Keratinocyte (primary cell): ENCODE measurements around the gene ZNF516. TPM values are rescaled to one million over a fixed set of nuclear protein-coding genes. Genes with fewer than 3 reads are reported as not detected.

Experiments used
- DNase-seq: peaks from one replicate; pipeline ENCODE4 v3.0.0-alpha.2; 2011; ENCODE audit warnings: low read depth, missing footprints, low spot score
- FAIRE-seq: peaks from 2 replicates; lab custom pipeline; 2011; peaks lifted over from hg19 to GRCh38; lab: Jason Lieb, UNC
- H2AFZ ChIP-seq: 2 replicates; pipeline ENCODE4 v1.6.0; 2012; ENCODE audit warnings: low read length, control low read depth, inconsistent platforms; ENCODE audit not compliant: control insufficient read depth
- H3K27ac ChIP-seq: 2 replicates; pipeline ENCODE4 v1.5.1; 2011; ENCODE audit warnings: low read length; ENCODE audit not compliant: control insufficient read depth, insufficient read depth
- H3K27me3 ChIP-seq: 3 replicates; pipeline ENCODE4 v1.6.0; 2011; ENCODE audit warnings: low read length; ENCODE audit not compliant: control insufficient read depth, insufficient read depth; ENCODE audit errors: extremely low read depth
- H3K36me3 ChIP-seq, 2 experiments: 2 replicates in 1 of 2; 3 replicates in 1 of 2; pipeline ENCODE4 v1.5.1; 2011; ENCODE audit warnings: low read length in 2 of 2, mild to moderate bottlenecking in 1 of 2; ENCODE audit not compliant: control insufficient read depth in 2 of 2, insufficient read depth in 2 of 2; ENCODE audit errors: extremely low read depth in 1 of 2
- H3K4me1 ChIP-seq: 3 replicates; pipeline ENCODE4 v1.5.1; 2011; ENCODE audit warnings: low read length; ENCODE audit not compliant: control insufficient read depth, insufficient read depth; ENCODE audit errors: extremely low read depth
- H3K4me2 ChIP-seq: 3 replicates; pipeline ENCODE4 v1.6.0; 2011; ENCODE audit warnings: low read depth, low read length; ENCODE audit not compliant: control insufficient read depth, insufficient read depth; ENCODE audit errors: extremely low read depth
- H3K4me3 ChIP-seq, 3 experiments: fragments of 200-600 bp in 1 of 3; sonication (generic) in 1 of 3; 2 replicates in 2 of 3; 3 replicates in 1 of 3; pipeline ENCODE4 v1.5.1; 2011 to 2016; ENCODE audit warnings: low read length in 3 of 3, mild to moderate bottlenecking in 3 of 3, control low read depth in 2 of 3, inconsistent platforms in 1 of 3, low read depth in 1 of 3, mixed read lengths in 1 of 3, mixed run types in 1 of 3, moderate library complexity in 1 of 3; ENCODE audit not compliant: control insufficient read depth in 2 of 3, insufficient read depth in 2 of 3; ENCODE audit errors: extremely low read depth in 1 of 3
- H3K79me2 ChIP-seq: 2 replicates; pipeline ENCODE4 v1.6.0; 2012; ENCODE audit warnings: low read length; ENCODE audit not compliant: control insufficient read depth, insufficient read depth
- H3K9ac ChIP-seq: 3 replicates; pipeline ENCODE4 v1.6.0; 2011; ENCODE audit warnings: low read length; ENCODE audit not compliant: control insufficient read depth, insufficient read depth; ENCODE audit errors: extremely low read depth
- H3K9me1 ChIP-seq: 3 replicates; pipeline ENCODE4 v1.6.0; 2011; ENCODE audit warnings: low read length; ENCODE audit not compliant: control insufficient read depth, insufficient read depth; ENCODE audit errors: extremely low read depth
- H3K9me3 ChIP-seq: 2 replicates; pipeline ENCODE4 v1.5.1; 2012; ENCODE audit warnings: low read depth, low read length; ENCODE audit not compliant: control insufficient read depth
- H4K20me1 ChIP-seq: 3 replicates; pipeline ENCODE4 v1.6.0; 2011; ENCODE audit warnings: low read length; ENCODE audit not compliant: control insufficient read depth, insufficient read depth; ENCODE audit errors: extremely low read depth
- CTCF ChIP-seq, 3 experiments: IDR thresholded peaks in 1 of 3; conservative IDR thresholded peaks in 1 of 3; optimal IDR thresholded peaks in 1 of 3; 2 replicates in 2 of 3; 3 replicates in 1 of 3; pipeline versions ENCODE3 to v1.5.1; 2011; ENCODE audit warnings: low read length in 3 of 3, mild to moderate bottlenecking in 3 of 3, moderate library complexity in 2 of 3, control low read depth in 1 of 3, inconsistent platforms in 1 of 3; ENCODE audit not compliant: insufficient read depth in 2 of 3; ENCODE audit errors: extremely low read depth in 1 of 3
- EZH2 ChIP-seq: IDR thresholded peaks from one replicate; pipeline ENCODE4 v1.6.1; 2012; ENCODE audit warnings: inconsistent platforms, mild to moderate bottlenecking, low read length, moderate library complexity
- dilution Hi-C: fragments of 300-500 bp; cut with MboI; formaldehyde crosslinking; loops from one replicate; pipeline ENCODE4 v1.7.0; 2020; ENCODE audit warnings: low sequenced_read_pairs; ENCODE audit not compliant: extremely low pct_ligation_motif_present
- polyA plus RNA-seq, 5 experiments: library from polyadenylated mRNA; depleted of rRNA in 3 of 5; stranded (reverse) in 3 of 5; stranded (forward) in 1 of 5; unstranded in 1 of 5; fragments of >200 nt; gene quantifications; 1 replicate in 1 of 5; 2 replicates in 3 of 5; 3 replicates in 1 of 5; pipeline versions ENCODE4 v1.2.1 to v1.2.3, GENCODE V29; 2011 to 2012; ENCODE audit warnings: missing spikeins in 2 of 5, low read depth in 1 of 5, low replicate concordance in 1 of 5

The ZNF516 gene
- polyA plus RNA-seq, 1 donor (not counting 4 experiments of a cell fraction or from before 2014, with no cell fraction given): 9.3 TPM

DNA sequence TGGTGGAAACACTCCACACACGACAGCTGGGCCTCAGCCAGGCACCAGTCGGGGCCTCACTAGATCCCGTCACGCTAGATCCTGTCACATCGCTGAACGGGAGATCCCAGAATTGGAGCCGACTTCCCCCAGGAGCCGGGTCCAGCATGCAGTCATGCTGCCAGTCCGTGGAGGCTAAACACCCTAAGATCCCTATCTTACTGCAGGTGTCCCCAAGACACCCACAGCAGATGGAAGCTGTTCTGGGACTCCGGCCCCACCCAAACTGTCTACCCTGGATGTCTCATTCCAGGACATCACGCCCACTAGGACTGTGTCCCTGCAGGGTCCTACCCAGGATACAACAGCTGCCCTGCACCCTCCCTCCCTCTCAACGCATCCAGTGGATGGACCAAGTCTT lies 23.4 kb downstream of the ZNF516 start:
- no peaks in the 10 kb centered on the region for H3K9me3 ChIP-seq
- peaks cover 0 to 1% of the 10 kb centered on the region in 2 experiments for H3K36me3 ChIP-seq
- H3K79me2 ChIP-seq: peaks cover 68% of the 10 kb centered on the region
- no peak overlapping the region for H3K9ac ChIP-seq
- no peaks in the 10 kb centered on the region for H3K9me1 ChIP-seq
- H3K27ac ChIP-seq: no peak overlapping the region
- no peaks in the 10 kb centered on the region for H3K4me1 ChIP-seq
- DNase-seq: no peak
- H4K20me1 ChIP-seq: peaks cover 3% of the 10 kb centered on the region
- H2AFZ ChIP-seq: no peak overlapping the region
- no peak overlapping the region for H3K4me2 ChIP-seq
- TF ChIP-seq EZH2 (no peak), CTCF (optimal IDR thresholded peaks at IDR 0.05 in 1 of 3, IDR thresholded peaks at IDR 0.05 in 1 of 3, conservative IDR thresholded peaks at IDR 0.05 in 1 of 3; ENCODE audit: extremely low read depth in 1 of 3, insufficient read depth in 2 of 3, low read length in 3 of 3) (no peak)
- dilution Hi-C loops: no loop called here
- FAIRE-seq: no peak
- H3K4me3 ChIP-seq: no peak overlapping the region
- no peaks in the 10 kb centered on the region for H3K27me3 ChIP-seq

DNA sequence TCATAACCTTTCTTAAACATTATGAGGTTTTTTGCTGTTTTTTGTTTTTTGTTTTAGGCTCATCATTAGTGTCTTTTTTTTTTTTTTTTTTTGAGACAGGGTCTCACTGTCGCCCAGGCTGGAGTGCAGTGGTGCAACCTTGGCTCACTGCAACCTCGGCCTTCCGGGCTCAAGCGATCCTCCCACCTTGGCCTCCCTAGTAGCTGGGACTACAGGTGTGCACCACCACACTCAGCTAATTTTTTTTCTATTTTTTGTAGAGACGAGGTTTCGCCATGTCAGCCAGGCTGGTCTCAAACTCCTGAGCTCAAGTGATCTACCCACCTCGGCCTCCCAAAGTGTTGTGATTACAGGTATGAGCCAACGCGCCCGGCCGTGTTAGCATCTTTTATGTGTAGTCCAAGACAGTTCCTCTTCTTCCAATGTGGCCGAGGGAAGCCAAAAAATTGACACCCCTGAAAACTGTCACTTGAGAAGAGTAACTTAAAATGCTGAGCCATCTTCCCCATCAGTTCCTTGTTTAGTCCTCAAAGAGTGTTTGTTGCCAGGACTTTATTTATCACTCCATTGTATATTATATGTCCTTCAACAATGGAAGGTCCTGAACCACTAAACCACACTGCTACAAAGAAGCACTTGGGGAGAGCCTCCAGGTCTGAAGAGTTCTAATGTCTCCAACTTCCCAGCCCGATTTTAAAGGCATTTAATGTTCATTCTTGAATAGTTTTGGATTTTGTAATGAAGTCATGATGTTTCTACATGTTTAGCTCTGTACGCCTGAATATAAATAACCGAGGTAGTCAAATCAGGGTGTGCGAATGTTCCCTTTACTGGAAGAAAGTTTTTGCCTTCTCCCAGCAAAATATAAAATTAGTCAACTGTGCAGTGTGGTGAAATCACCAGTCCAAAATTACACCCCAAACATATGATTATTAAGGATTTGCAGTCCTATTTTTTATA lies 26.4 kb downstream of the ZNF516 start:
- H2AFZ ChIP-seq: no peak overlapping the region
- dilution Hi-C loops: no loop called here
- H3K9ac ChIP-seq: no peak overlapping the region
- no peak for DNase-seq
- no peak overlapping the region for H3K4me2 ChIP-seq
- no peak overlapping the region for H3K27ac ChIP-seq
- peaks cover 0 to 3% of the 10 kb centered on the region in 2 experiments for H3K36me3 ChIP-seq
- H3K9me1 ChIP-seq: no peaks in the 10 kb centered on the region
- peaks cover 73% of the 10 kb centered on the region for H3K79me2 ChIP-seq
- no peak for FAIRE-seq
- no peaks in the 10 kb centered on the region for H3K27me3 ChIP-seq
- H4K20me1 ChIP-seq: peaks cover 7% of the 10 kb centered on the region
- no peaks in the 10 kb centered on the region for H3K9me3 ChIP-seq
- no peaks in the 10 kb centered on the region for H3K4me1 ChIP-seq
- TF ChIP-seq CTCF (optimal IDR thresholded peaks at IDR 0.05 in 1 of 3, IDR thresholded peaks at IDR 0.05 in 1 of 3, conservative IDR thresholded peaks at IDR 0.05 in 1 of 3; ENCODE audit: extremely low read depth in 1 of 3, insufficient read depth in 2 of 3, low read length in 3 of 3) (no peak), EZH2 (no peak)
- H3K4me3 ChIP-seq: no peak overlapping the region
